Measurements from ENCODE around the gene IQCN.

The IQCN gene

GRCh38 chr19:18311502-18312091 lies 37.3 kb upstream of the IQCN start:
- TF ChIP-seq CTCF (IDR thresholded peaks at IDR 0.05; ENCODE audit: insufficient read depth, low read length, missing control alignments), result no peak
- no peak for DNase-seq (ENCODE audit: low read depth, low spot score)
- H3K4me3 ChIP-seq (ENCODE audit: low read depth, low read length), result no peak overlapping the region
- ChIA-PET POLR2A (no interaction called here), CTCF (interaction anchor here (2.7 kb wide), 1 partner anchor 32 kb away, joined by 10 read pairs; no protein-coding TSS in a partner anchor)

- no peak overlapping the region for H3K4me3 ChIP-seq (ENCODE audit: low read depth, low read length)
- ChIA-PET POLR2A (no interaction called here), CTCF (interaction anchor here (2.7 kb wide), 1 partner anchor 31 kb away, joined by 10 read pairs; no protein-coding TSS in a partner anchor)
- DNase-seq (ENCODE audit: low read depth, low spot score), result no peak
- TF ChIP-seq CTCF (IDR thresholded peaks at IDR 0.05; ENCODE audit: insufficient read depth, low read length, missing control alignments), result no peak
Measured at GRCh38 chr19:18310966-18311365, 36.7 kb upstream of the IQCN start.

- TF ChIP-seq CTCF (IDR thresholded peaks at IDR 0.05; ENCODE audit: insufficient read depth, low read length, missing control alignments), result no peak
- DNase-seq (ENCODE audit: low read depth, low spot score), result no peak
- CTCF ChIA-PET, result interaction anchor here (2.7 kb wide), 1 partner anchor 31 kb away, joined by 10 read pairs; no protein-coding TSS in a partner anchor
- POLR2A ChIA-PET, result no interaction called here
- no peak overlapping the region for H3K4me3 ChIP-seq (ENCODE audit: low read depth, low read length)
Measured at GRCh38 chr19:18310118-18310909, 36.1 kb upstream of the IQCN start.

GRCh38 chr19:18309525-18310064 lies 35.3 kb upstream of the IQCN start:
- H3K4me3 ChIP-seq (ENCODE audit: low read depth, low read length), result no peak overlapping the region
- no peak for DNase-seq (ENCODE audit: low read depth, low spot score)
- no peak for TF ChIP-seq CTCF (IDR thresholded peaks at IDR 0.05; ENCODE audit: insufficient read depth, low read length, missing control alignments)
- POLR2A ChIA-PET, result no interaction called here
- CTCF ChIA-PET, result interaction anchor here (1.8 to 2.7 kb wide), 2 partner anchors 30 kb away, joined by 4 to 10 read pairs; no protein-coding TSS in a partner anchor

- ChIA-PET POLR2A (interaction anchor here (1.5 kb wide), 1 partner anchor 16 kb away, joined by 3 read pairs; no protein-coding TSS in a partner anchor), CTCF (interaction anchor here (0.9 to 1.8 kb wide), 2 partner anchors 9 to 30 kb away, joined by 3 to 4 read pairs; no protein-coding TSS in a partner anchor)
- no peak for TF ChIP-seq CTCF (IDR thresholded peaks at IDR 0.05; ENCODE audit: insufficient read depth, low read length, missing control alignments)
- no peak overlapping the region for H3K4me3 ChIP-seq (ENCODE audit: low read depth, low read length)
- DNase-seq (ENCODE audit: low read depth, low spot score), result no peak
Measured at GRCh38 chr19:18308948-18309325, 34.7 kb upstream of the IQCN start.

Data from AG04449 (cell line).